ENCODE data around the gene TMOD2. TPM values are rescaled to one million over a fixed set of nuclear protein-coding genes. Genes with fewer than 3 reads are reported as not detected.

TMOD2 gene
- total RNA-seq, 1 experiment from 2014 or later, result 3.6 TPM

DNA sequence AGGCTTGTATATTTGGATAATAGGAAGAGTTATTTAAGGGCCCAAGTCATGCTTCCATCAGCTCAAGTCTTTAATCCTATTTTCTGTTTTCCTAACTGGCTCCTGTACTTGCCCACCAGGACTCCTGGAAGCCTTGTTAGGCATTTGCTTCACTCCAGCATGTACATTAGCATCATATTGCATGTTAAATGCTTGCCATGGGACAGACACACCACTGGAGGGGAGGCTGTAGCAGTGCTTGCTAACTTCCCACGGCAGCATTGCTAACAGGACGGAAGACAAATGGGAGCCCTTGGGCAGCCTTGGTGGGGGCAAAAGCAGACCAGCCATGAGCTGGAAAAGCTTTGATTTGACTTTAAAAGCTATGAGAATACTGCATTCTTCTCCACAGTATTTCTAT, 6.1 kb downstream of the TMOD2 start (continued):
- TF ChIP-seq ZNF532 (CRISPR knock-in tag; IDR thresholded peaks at IDR 0.05; ENCODE audit: borderline replicate concordance) (no peak), ZSCAN18 (CRISPR knock-in tag; IDR thresholded peaks at IDR 0.05) (no peak)

GRCh38 chr15:51758645-51759044, 7.2 kb downstream of the TMOD2 start:
- 0 out of 2 replicates have a peak, but pooled peaks cover 4% of the 10 kb centered on the region for H3K4me1 Mint-ChIP-seq

GRCh38 chr15:51759557-51760070, 8.2 kb downstream of the TMOD2 start:
- CTCF ChIA-PET, result interaction anchor here (0.6 to 1.3 kb wide), 2 partner anchors 22 to 110 kb away, joined by 3 to 7 read pairs; partner anchors contain the start of gene LYSMD2
- no peak overlapping the region for H3K4me3 Mint-ChIP-seq
- TF ChIP-seq, protein P1, sequence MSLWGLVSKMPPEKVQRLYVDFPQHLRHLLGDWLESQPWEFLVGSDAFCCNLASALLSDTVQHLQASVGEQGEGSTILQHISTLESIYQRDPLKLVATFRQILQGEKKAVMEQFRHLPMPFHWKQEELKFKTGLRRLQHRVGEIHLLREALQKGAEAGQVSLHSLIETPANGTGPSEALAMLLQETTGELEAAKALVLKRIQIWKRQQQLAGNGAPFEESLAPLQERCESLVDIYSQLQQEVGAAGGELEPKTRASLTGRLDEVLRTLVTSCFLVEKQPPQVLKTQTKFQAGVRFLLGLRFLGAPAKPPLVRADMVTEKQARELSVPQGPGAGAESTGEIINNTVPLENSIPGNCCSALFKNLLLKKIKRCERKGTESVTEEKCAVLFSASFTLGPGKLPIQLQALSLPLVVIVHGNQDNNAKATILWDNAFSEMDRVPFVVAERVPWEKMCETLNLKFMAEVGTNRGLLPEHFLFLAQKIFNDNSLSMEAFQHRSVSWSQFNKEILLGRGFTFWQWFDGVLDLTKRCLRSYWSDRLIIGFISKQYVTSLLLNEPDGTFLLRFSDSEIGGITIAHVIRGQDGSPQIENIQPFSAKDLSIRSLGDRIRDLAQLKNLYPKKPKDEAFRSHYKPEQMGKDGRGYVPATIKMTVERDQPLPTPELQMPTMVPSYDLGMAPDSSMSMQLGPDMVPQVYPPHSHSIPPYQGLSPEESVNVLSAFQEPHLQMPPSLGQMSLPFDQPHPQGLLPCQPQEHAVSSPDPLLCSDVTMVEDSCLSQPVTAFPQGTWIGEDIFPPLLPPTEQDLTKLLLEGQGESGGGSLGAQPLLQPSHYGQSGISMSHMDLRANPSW (CRISPR knock-in tag; conservative IDR thresholded peaks at IDR 0.05; ENCODE audit: low read depth), result no peak
- TF ChIP-seq TEAD4 (CRISPR knock-in tag; IDR thresholded peaks at IDR 0.05), result no peak
- TF ChIP-seq MYBL2 (CRISPR knock-in tag; IDR thresholded peaks at IDR 0.05), result no peak
- peak; percentile 17; the same call in 1 of the 2 replicates for TF ChIP-seq CTCF (IDR thresholded peaks at IDR 0.05)
- 0 out of 2 replicates have a peak, but pooled peaks cover 4% of the 10 kb centered on the region for H3K4me1 Mint-ChIP-seq
- H3K27ac Mint-ChIP-seq, result no peak overlapping the region
- no peaks in the 10 kb centered on the region for H3K36me3 Mint-ChIP-seq
- POLR2A ChIA-PET, result no interaction called here
- peaks cover 9% of the 10 kb centered on the region for H3K27me3 Mint-ChIP-seq (ENCODE audit: low read depth)
- DNase-seq (ENCODE audit: low spot score) (peak; percentile 56), ATAC-seq (peak; percentile 90)
- H3K9me3 Mint-ChIP-seq, result peaks cover 7% of the 10 kb centered on the region; the same call in 1 of the 2 replicates

More at GRCh38 chr15:51758645-51759044, 7.2 kb downstream of the TMOD2 start:
- CTCF ChIA-PET, result interaction anchor here (1.6 to 4.0 kb wide), 3 partner anchors 18 to 108 kb away, joined by 6 to 27 read pairs (median 12); partner anchors contain the start of gene LYSMD2
- ATAC-seq, result no peak
- Mint-ChIP-seq H3K9me3 (peaks cover 7% of the 10 kb centered on the region; the same call in 1 of the 2 replicates), H3K36me3 (no peaks in the 10 kb centered on the region), H3K4me3 (no peak overlapping the region), H3K27me3 (ENCODE audit: low read depth) (peaks cover 19% of the 10 kb centered on the region), H3K27ac (no peak overlapping the region)
- no peak for DNase-seq (ENCODE audit: low spot score)
- POLR2A ChIA-PET, result no interaction called here
- TF ChIP-seq, protein P2, sequence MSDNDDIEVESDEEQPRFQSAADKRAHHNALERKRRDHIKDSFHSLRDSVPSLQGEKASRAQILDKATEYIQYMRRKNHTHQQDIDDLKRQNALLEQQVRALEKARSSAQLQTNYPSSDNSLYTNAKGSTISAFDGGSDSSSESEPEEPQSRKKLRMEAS (CRISPR knock-in tag; IDR thresholded peaks at IDR 0.05), result no peak
- no peak for TF ChIP-seq GRHL2 (CRISPR knock-in tag; IDR thresholded peaks at IDR 0.05; ENCODE audit: insufficient replicate concordance, severe bottlenecking)
